Raji (cell line): ENCODE results near the gene KMT2E.

ENCODE experiments used
- POLR2A ChIP-seq: IDR thresholded peaks from 2 replicates; pipeline ENCODE4 v1.6.1; 2011; ENCODE audit warnings: low read depth, low read length, control low read depth; ENCODE audit not compliant: insufficient read depth

The KMT2E gene

GRCh38 chr7:105139381-105139780 lies 125.4 kb downstream of the KMT2E start:
- no peak for TF ChIP-seq POLR2A

GRCh38 chr7:105141068-105141467 lies 127.1 kb downstream of the KMT2E start:
- TF ChIP-seq POLR2A: no peak

- TF ChIP-seq POLR2A: no peak
These were observed 135.8 kb downstream of the KMT2E start for GRCh38 chr7:105149827-105150226.

GRCh38 chr7:105151152-105151551 lies 137.1 kb downstream of the KMT2E start:
- TF ChIP-seq POLR2A: no peak

GRCh38 chr7:105153531-105153930 lies 139.5 kb downstream of the KMT2E start:
- TF ChIP-seq POLR2A: no peak

- no peak for TF ChIP-seq POLR2A
These were observed 140.1 kb downstream of the KMT2E start for GRCh38 chr7:105154084-105154483.

- TF ChIP-seq POLR2A: no peak
These were observed 142.7 kb downstream of the KMT2E start for GRCh38 chr7:105156731-105157130.

GRCh38 chr7:105157278-105157677 lies 143.3 kb downstream of the KMT2E start:
- no peak for TF ChIP-seq POLR2A

GRCh38 chr7:105161366-105161765 lies 147.4 kb downstream of the KMT2E start:
- TF ChIP-seq POLR2A: no peak
